Heart right ventricle (tissue), 16 donors: ENCODE results near the gene PCNP. TPM values are rescaled to one million over a fixed set of nuclear protein-coding genes. Genes with fewer than 3 reads are reported as not detected.
"Not testable (repeated sequence)": the region's sequence is repeated elsewhere in the genome, so short reads cannot be mapped to it uniquely, and the experiment has no call there.

Source experiments
- ATAC-seq, 8 donors: fragments of 200-7000 bp; cut with Tn5 transposase; one replicate each; pipeline ENCODE4 v1.9.1; 2020; ENCODE audit warnings: mild to moderate bottlenecking in 8 of 8, moderate library complexity in 8 of 8, moderate number of reproducible peaks in 1 of 8
- DNase-seq, 2 donors: peaks; one replicate each; pipeline ENCODE4 v3.0.0-alpha.2; 2020
- H3K27ac ChIP-seq, 10 donors: fragments of 200-600 bp; sonication (generic) in 2 of 10; one replicate each; pipeline versions ENCODE4 v1.5.0 to v1.8.0; 2020 to 2022; ENCODE audit warnings: mild to moderate bottlenecking in 3 of 10
- H3K27me3 ChIP-seq, 7 donors: fragments of 200-600 bp; one replicate each; pipeline ENCODE4 v1.8.0; 2021 to 2022; ENCODE audit warnings: mild to moderate bottlenecking in 2 of 7
- H3K36me3 ChIP-seq, 9 donors: fragments of 200-600 bp; sonication (generic) in 1 of 9; one replicate each; pipeline versions ENCODE4 v1.5.0 to v1.8.0; 2020 to 2022; ENCODE audit warnings: mild to moderate bottlenecking in 2 of 9
- H3K4me1 ChIP-seq, 9 donors: fragments of 200-600 bp; sonication (generic) in 1 of 9; one replicate each; pipeline versions ENCODE4 v1.5.0 to v1.8.0; 2020 to 2022; ENCODE audit warnings: mild to moderate bottlenecking in 4 of 9
- H3K4me3 ChIP-seq, 10 donors: fragments of 200-600 bp; sonication (generic) in 2 of 10; one replicate each; pipeline versions ENCODE4 v1.5.0 to v1.8.0; 2020 to 2022; ENCODE audit warnings: mild to moderate bottlenecking in 7 of 10, moderate library complexity in 2 of 10
- H3K9me3 ChIP-seq, 11 donors: fragments of 200-600 bp in 10 of 11; sonication (generic) in 2 of 11; one replicate each; pipeline versions ENCODE4 v1.5.0 to v1.8.0; 2013 to 2022; ENCODE audit warnings: mild to moderate bottlenecking in 2 of 11, control low read depth in 1 of 11, moderate library complexity in 1 of 11
- CTCF ChIP-seq, 9 donors: fragments of 200-600 bp; sonication (generic) in 2 of 9; IDR thresholded peaks; one replicate each; pipeline versions ENCODE4 v1.5.0 to v1.8.0; 2021 to 2022; ENCODE audit warnings: antibody characterized with exemption in 9 of 9, mild to moderate bottlenecking in 5 of 9, moderate library complexity in 1 of 9
- WGBS, 2 donors: extraction: QIAGEN DNeasy Blood & Tissue Kit; methylation state at CpG; one replicate each; pipeline ENCODE4 v1.1.7; 2013; ENCODE audit warnings: inconsistent platforms in 1 of 2; 5-methylcytosine and 5-hydroxymethylcytosine counted together
- intact Hi-C, 10 donors: fragments of 100-400 bp; cut with DNase I; formaldehyde crosslinking; loops; one replicate each; pipeline versions ENCODE4 v1.11.1 to v1.14.2; 2022
- polyA plus RNA-seq, 2 donors: library from polyadenylated mRNA; stranded (reverse); fragments of 200-250 nt; gene quantifications; one replicate each; pipeline ENCODE4 v1.2.3, GENCODE V29; 2013
- total RNA-seq, 10 donors: library from RNA; stranded (reverse); fragmentation: NEBNext Ultra II Directional in 3 of 10; extraction: Animal tissue kit (Norgen Biotek cat#: 25700) in 3 of 10; gene quantifications; one replicate each; pipeline versions ENCODE4 v1.2.1 to v1.2.4, GENCODE V29; 2021 to 2023
- donor health status: Arrhythmogenic right ventricular cardiomyopathy.
- donor health status: ischemic (EF 13 %, LVEDD 7.1; RV severe dilation, severe dysfunction).
- donor health status: healthy with polysubstance abuse.
- donor health status: DM: no; HTN: yes; CAD: no.
- donor health status: DM: no; HTN: no; CAD: no.
- donor health status: ischemic (EF 25% LVEDD 6.9; RV normal size, moderate dysfunction).
- donor health status: ischemic (EF 25% LVEDD 5.7; RV mildly dilated, moderate dysfunction).
- donor health status: healthy.
- donor health status: DM: yes; HTN: yes; CAD: no.
- donor health status: Ischemic cardiomyopathy.
- donor health status: ischemic (EF 35%, LVEDD 5.7; RV mildly dilated, moderate dysfunction).
- donor health status: nonischemic (EF 11% LVEDD 7.7; RV severe dilation, severe dysfunction).
- donor health status: DM: yes; HTN: yes; CAD: no.
- donor health status: PGD.
- donor health status: ischemic (EF 29% LVEDD 5.4; RV normal size, mild dysfunction).
- donor health status: nonischemic (EF 23%, LVEDD 6.1; RV moderate dilation, normal function).

The PCNP gene
- total and polyA plus RNA-seq, 12 donors, result 64.3 to 145 (median 121) TPM

GRCh38 chr3:101542957-101543356 lies 31.0 kb upstream of the PCNP start:
- intact Hi-C loops, result no loop called here
- ATAC-seq (no peak), DNase-seq (no peak)
- Histone ChIP-seq H3K27ac (peak overlapping the region in 1 of 10 donors; percentile 18), H3K4me1 (no peaks in the 10 kb centered on the region), H3K4me3 (no peak overlapping the region), H3K27me3 (no peaks in the 10 kb centered on the region), H3K9me3 (no peaks in the 10 kb centered on the region), H3K36me3 (no peaks in the 10 kb centered on the region)
- TF ChIP-seq CTCF (IDR thresholded peaks at IDR 0.05), result no peak

GRCh38 chr3:101544161-101544850 lies 29.7 kb upstream of the PCNP start:
- H3K36me3 ChIP-seq, result no peaks in the 10 kb centered on the region
- no peaks in the 10 kb centered on the region for H3K27me3 ChIP-seq
- ATAC-seq (no peak), DNase-seq (no peak)
- peak in 1 of 9 donors; percentile 13 for TF ChIP-seq CTCF (IDR thresholded peaks at IDR 0.05)
- intact Hi-C loops, result no loop called here
- H3K4me1 ChIP-seq, result no peaks in the 10 kb centered on the region
- WGBS, 2 donors, result 77 to 81% methylated on average over 1 of the region's 1 CpG
- H3K9me3 ChIP-seq, result no peaks in the 10 kb centered on the region
- H3K4me3 ChIP-seq, result no peak overlapping the region
- H3K27ac ChIP-seq, result no peak overlapping the region

- no peak overlapping the region for H3K4me3 ChIP-seq
- no peaks in the 10 kb centered on the region for H3K27me3 ChIP-seq
- TF ChIP-seq CTCF (IDR thresholded peaks at IDR 0.05), result no peak
- no peaks in the 10 kb centered on the region for H3K9me3 ChIP-seq
- H3K36me3 ChIP-seq, result no peaks in the 10 kb centered on the region
- H3K27ac ChIP-seq, result no peak overlapping the region
- 66 to 72% methylated on average over 2 of the region's 2 CpGs for WGBS, 2 donors
- intact Hi-C loops, result no loop called here
- no peak for DNase-seq
- no peak for ATAC-seq
- H3K4me1 ChIP-seq, result no peaks in the 10 kb centered on the region
Observed at GRCh38 chr3:101548527-101549105, 25.4 kb upstream of the PCNP start.

GRCh38 chr3:101549473-101549872 lies 24.5 kb upstream of the PCNP start:
- 21 to 43% methylated on average over 1 of the region's 1 CpG for WGBS, 2 donors
- Histone ChIP-seq H3K27me3 (no peaks in the 10 kb centered on the region), H3K36me3 (no peaks in the 10 kb centered on the region), H3K27ac (no peak overlapping the region), H3K4me1 (no peaks in the 10 kb centered on the region), H3K4me3 (no peak overlapping the region), H3K9me3 (no peaks in the 10 kb centered on the region)
- peak in 2 of 8 donors; percentile 47 to 64 for ATAC-seq
- TF ChIP-seq CTCF (IDR thresholded peaks at IDR 0.05), result no peak
- intact Hi-C loops, result no loop called here
- no peak for DNase-seq

GRCh38 chr3:101551359-101552081 lies 22.5 kb upstream of the PCNP start:
- H3K27me3 ChIP-seq, result peaks cover 0 to 18% (median 6%) of the 10 kb centered on the region in 7 donors
- H3K4me3 ChIP-seq, H3K36me3 ChIP-seq, H3K27ac ChIP-seq, DNase-seq, ATAC-seq, H3K9me3 ChIP-seq, H3K4me1 ChIP-seq, intact Hi-C loops: not testable (repeated sequence)
- WGBS, 2 donors, result 94 to 96% methylated on average over 42 to 50 of the region's 50 CpGs

GRCh38 chr3:101553381-101553780 lies 20.6 kb upstream of the PCNP start:
- H3K9me3 ChIP-seq, DNase-seq, H3K36me3 ChIP-seq, H3K4me3 ChIP-seq, intact Hi-C loops, H3K27ac ChIP-seq, ATAC-seq, H3K4me1 ChIP-seq: not testable (repeated sequence)
- WGBS, 2 donors, result 77 to 78% methylated on average over 5 of the region's 5 CpGs
- H3K27me3 ChIP-seq, result peaks cover 0 to 25% (median 18%) of the 10 kb centered on the region in 7 donors
